HG03097 (cell line): ENCODE data around the gene RASAL2.
"Not testable (repeated sequence)": the region's sequence is repeated elsewhere in the genome, so short reads cannot be mapped to it uniquely, and the experiment has no call there.

Experiments
- ATAC-seq: cut with Tn5 transposase; IDR thresholded peaks from one replicate; pipeline ENCODE4 v1.9.1; 2021; ENCODE audit not compliant: unreplicated experiment, low FRiP score

The RASAL2 gene

GRCh38 chr1:178330848-178331497 is 237.1 kb downstream of the RASAL2 start:
- ATAC-seq: no peak

GRCh38 chr1:178335426-178335825 is 241.5 kb downstream of the RASAL2 start:
- no peak for ATAC-seq

GRCh38 chr1:178337091-178337706 is 243.3 kb downstream of the RASAL2 start:
- no peak for ATAC-seq

GRCh38 chr1:178339834-178340233 is 245.9 kb downstream of the RASAL2 start:
- ATAC-seq: no peak

GRCh38 chr1:178341261-178341956 is 247.5 kb downstream of the RASAL2 start:
- ATAC-seq: no peak

- no peak for ATAC-seq
Measured at GRCh38 chr1:178342745-178343144, 248.8 kb downstream of the RASAL2 start.

- no peak for ATAC-seq
Measured at GRCh38 chr1:178344513-178345091, 250.7 kb downstream of the RASAL2 start.

- no peak for ATAC-seq
Measured at GRCh38 chr1:178345238-178345637, 251.3 kb downstream of the RASAL2 start.

- ATAC-seq: no peak
Measured at GRCh38 chr1:178345807-178346206, 251.9 kb downstream of the RASAL2 start.

GRCh38 chr1:178349801-178350200 is 255.9 kb downstream of the RASAL2 start:
- no peak for ATAC-seq

- ATAC-seq: not testable (repeated sequence)
Measured at GRCh38 chr1:178351911-178352310, 258.0 kb downstream of the RASAL2 start.

- ATAC-seq: no peak
Measured at GRCh38 chr1:178352790-178353416, 259.0 kb downstream of the RASAL2 start.

- no peak for ATAC-seq
Measured at GRCh38 chr1:178353524-178353923, 259.6 kb downstream of the RASAL2 start.

- no peak for ATAC-seq
Measured at GRCh38 chr1:178354816-178355215, 260.9 kb downstream of the RASAL2 start.

GRCh38 chr1:178356299-178356698 is 262.4 kb downstream of the RASAL2 start:
- ATAC-seq: no peak

- no peak for ATAC-seq
Measured at GRCh38 chr1:178358456-178358855, 264.6 kb downstream of the RASAL2 start.

- ATAC-seq: no peak
Measured at GRCh38 chr1:178360421-178360820, 266.5 kb downstream of the RASAL2 start.

GRCh38 chr1:178361847-178362246 is 267.9 kb downstream of the RASAL2 start:
- ATAC-seq: no peak

GRCh38 chr1:178362747-178363146 is 268.8 kb downstream of the RASAL2 start:
- ATAC-seq: no peak

- no peak for ATAC-seq
Measured at GRCh38 chr1:178364782-178365181, 270.9 kb downstream of the RASAL2 start.

- no peak for ATAC-seq
Measured at GRCh38 chr1:178367151-178367550, 273.2 kb downstream of the RASAL2 start.
